BJ (cell line): ENCODE results near the gene LRRC73. TPM values are rescaled to one million over a fixed set of nuclear protein-coding genes. Genes with fewer than 3 reads are reported as not detected.

Experiments used
- CTCF ChIA-PET: fragments of 350-600 bp; formaldehyde crosslinking; extraction: SDS; loops from one replicate; lab custom pipeline; 2021; ENCODE audit warnings: antibody characterized with exemption, inconsistent platforms; lab: Yijun Ruan, JAX
- POLR2A ChIA-PET: fragments of 300-600 bp; sonication (Branson Sonifier 250); formaldehyde crosslinking; extraction: SDS; loops from one replicate; lab custom pipeline; 2021; ENCODE audit warnings: antibody characterized with exemption; lab: Charles Lee
- DNase-seq: peaks from one replicate; pipeline ENCODE4 v3.0.0-alpha.2; 2011; ENCODE audit warnings: low read depth
- H3K27me3 ChIP-seq: 2 replicates; pipeline ENCODE4 v1.6.0; 2011; ENCODE audit warnings: low read length; ENCODE audit not compliant: control insufficient read depth, insufficient read depth
- H3K36me3 ChIP-seq: 2 replicates; pipeline ENCODE4 v1.5.1; 2011; ENCODE audit warnings: low read length; ENCODE audit not compliant: control insufficient read depth, insufficient read depth
- H3K4me3 ChIP-seq: 2 replicates; pipeline ENCODE4 v1.5.1; 2011; ENCODE audit warnings: low read depth, mild to moderate bottlenecking, control low read depth, low read length
- polyA plus RNA-seq: library from polyadenylated mRNA; depleted of rRNA; stranded (reverse); fragments of >200 nt; gene quantifications from 2 replicates; pipeline ENCODE4 v1.2.3, GENCODE V29; 2011
- TF ChIP-seq, protein P1 (sequence below): IDR thresholded peaks from 2 replicates; pipeline ENCODE4 v1.5.1; 2011; ENCODE audit warnings: low read depth, mild to moderate bottlenecking, control low read depth, inconsistent platforms, low read length, moderate library complexity; ENCODE audit not compliant: insufficient read depth

LRRC73 gene
- polyA plus RNA-seq, 1 experiment: 0.33 TPM

DNA sequence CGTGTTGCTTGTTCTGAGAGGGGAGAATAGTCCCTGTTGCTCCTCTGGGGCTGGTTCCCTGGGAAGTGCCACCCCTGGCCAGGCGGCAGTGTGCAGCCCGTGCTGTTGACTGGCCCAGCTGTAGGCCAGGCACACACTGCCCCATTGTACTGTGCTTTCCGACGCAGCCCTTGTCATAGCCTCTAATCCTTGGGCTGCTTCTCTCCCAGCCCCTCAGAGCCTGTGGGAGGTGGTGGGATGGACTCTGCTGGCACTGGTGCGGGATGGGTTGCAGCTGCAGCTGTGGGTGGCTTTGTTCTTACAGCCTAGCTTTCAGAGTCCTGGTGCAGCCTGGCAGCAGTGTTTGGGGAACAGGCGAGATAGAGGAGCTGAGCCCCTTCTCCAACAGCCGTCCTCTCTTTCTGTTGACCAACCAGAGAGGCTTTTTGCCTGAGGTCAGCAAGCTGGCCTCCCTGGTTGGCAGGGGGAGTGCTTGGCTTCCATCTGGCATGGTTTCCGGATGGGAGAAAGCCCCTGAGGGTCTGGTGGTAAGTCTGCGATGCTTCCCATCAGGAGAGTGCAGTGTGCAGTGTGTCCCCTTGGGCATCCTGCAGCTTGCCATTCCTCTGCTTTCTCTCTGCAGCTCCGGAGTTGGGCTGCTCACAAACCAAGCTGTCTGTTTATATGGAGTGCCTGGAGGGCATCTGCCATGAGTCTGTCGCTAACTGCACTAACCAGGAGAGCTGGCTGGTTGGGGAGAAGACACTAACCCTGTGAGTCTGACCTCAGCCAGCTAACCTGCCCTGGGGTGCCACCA, 20.7 kb downstream of the LRRC73 start:
- ChIA-PET POLR2A (no interaction called here), CTCF (interaction anchor here (1.0 to 9.9 kb wide), 4 partner anchors 10 to 560 kb away, joined by 3 to 136 read pairs (median 4); partner anchors contain the start of genes CNPY3 and LRRC73)
- DNase-seq: no peak

DNA sequence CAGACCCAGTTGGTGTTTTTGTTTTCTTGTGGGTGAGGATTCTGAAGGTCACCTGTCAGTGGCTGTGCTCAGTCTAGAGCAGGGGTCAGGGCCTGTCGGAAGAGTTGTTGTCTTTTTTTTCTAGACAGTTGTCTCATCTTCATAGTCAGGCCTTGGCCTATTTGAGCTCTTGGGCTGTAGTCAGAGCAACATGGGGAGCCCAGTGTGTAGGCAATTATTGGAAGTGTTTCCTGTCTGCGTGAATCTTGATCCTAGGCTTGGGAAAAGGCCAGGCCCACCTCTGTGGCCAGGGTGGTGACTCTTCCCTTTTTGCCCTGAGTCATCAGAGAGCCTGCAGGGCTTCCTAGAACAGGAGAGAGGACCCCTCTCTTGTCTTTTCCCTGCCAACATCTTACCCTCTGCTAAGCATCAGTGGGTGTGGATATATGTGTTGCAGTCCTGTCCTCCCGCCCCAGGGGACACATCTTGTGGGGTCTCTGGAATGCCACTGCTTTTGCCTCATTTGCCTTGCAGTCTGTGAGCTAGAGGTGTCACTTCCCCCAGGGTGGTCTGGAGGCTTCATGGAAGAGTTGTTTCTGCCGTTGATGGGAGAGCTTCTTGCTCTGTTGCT, 21.4 kb downstream of the LRRC73 start:
- no peak for DNase-seq
- ChIA-PET CTCF (interaction anchor here (1.0 to 9.9 kb wide), 4 partner anchors 18 to 559 kb away, joined by 3 to 136 read pairs (median 6); partner anchors contain the start of genes CNPY3 and LRRC73), POLR2A (no interaction called here)
- Histone ChIP-seq H3K36me3 (peaks cover 2% of the 10 kb centered on the region; the same call in 1 of the 2 replicates), H3K4me3 (no peak overlapping the region), H3K27me3 (no peaks in the 10 kb centered on the region)
- TF ChIP-seq, protein P1, sequence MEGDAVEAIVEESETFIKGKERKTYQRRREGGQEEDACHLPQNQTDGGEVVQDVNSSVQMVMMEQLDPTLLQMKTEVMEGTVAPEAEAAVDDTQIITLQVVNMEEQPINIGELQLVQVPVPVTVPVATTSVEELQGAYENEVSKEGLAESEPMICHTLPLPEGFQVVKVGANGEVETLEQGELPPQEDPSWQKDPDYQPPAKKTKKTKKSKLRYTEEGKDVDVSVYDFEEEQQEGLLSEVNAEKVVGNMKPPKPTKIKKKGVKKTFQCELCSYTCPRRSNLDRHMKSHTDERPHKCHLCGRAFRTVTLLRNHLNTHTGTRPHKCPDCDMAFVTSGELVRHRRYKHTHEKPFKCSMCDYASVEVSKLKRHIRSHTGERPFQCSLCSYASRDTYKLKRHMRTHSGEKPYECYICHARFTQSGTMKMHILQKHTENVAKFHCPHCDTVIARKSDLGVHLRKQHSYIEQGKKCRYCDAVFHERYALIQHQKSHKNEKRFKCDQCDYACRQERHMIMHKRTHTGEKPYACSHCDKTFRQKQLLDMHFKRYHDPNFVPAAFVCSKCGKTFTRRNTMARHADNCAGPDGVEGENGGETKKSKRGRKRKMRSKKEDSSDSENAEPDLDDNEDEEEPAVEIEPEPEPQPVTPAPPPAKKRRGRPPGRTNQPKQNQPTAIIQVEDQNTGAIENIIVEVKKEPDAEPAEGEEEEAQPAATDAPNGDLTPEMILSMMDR: no peak

More for the DNA sequence above, 20.7 kb downstream of the LRRC73 start:
- no peak overlapping the region for H3K4me3 ChIP-seq
- TF ChIP-seq, protein P1: no peak
- H3K36me3 ChIP-seq: peaks cover 2% of the 10 kb centered on the region; the same call in 1 of the 2 replicates
- no peaks in the 10 kb centered on the region for H3K27me3 ChIP-seq

DNA sequence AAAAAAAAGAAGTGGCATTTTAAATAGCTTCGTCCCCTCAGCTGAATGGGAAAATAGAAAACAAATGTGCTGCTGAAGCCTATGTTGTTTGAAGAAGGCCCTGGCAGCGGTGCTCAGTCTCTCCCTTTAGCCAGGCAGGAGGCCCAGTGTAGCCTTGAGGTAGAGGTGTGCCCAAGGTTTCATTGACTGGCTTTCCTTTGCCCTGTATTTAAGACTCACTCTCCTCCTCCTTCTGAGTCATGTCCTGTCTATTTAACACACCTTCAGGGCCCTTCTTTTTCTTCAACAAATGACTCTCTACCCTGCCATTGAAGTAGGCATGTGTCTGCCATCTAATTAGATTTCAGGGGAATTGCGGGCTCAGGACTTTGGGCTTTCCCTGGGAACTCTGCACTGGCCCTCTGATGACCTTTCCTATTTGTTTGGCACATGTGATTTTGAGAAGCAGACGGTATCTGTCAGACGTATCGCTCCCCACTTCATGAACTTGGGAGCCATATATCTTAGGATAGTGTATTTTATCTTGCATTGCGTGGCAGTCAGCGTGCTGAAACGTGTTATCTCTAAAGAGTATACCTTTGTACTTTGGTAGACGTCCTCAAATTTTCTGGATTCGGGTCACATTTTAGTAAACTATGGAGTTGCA, 28.4 kb downstream of the LRRC73 start:
- POLR2A ChIA-PET: no interaction called here
- DNase-seq: no peak
- TF ChIP-seq, protein P1: no peak
- CTCF ChIA-PET: no interaction called here
- peaks cover 1% of the 10 kb centered on the region; the same call in 1 of the 2 replicates for H3K36me3 ChIP-seq
- no peak overlapping the region for H3K4me3 ChIP-seq
- H3K27me3 ChIP-seq: no peaks in the 10 kb centered on the region

DNA sequence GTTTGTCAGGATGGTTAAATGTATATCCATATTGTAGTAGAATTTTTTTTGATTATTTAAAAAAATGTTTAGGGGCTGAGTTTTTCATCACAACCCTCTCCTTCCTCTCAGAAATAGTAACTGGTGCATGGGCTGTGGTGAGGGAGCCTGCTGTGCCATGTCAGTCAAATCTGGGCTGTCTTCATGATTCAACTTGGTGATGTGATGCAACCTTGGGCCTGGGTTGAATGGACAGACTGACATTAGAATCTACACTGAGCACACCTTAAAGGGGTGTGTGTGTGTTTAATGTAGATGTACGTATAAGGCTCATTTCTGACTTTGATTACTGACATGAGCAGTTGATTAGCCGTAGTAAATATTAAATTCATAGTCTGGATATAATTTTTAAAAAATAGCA, 29.1 kb downstream of the LRRC73 start:
- Histone ChIP-seq H3K27me3 (no peaks in the 10 kb centered on the region), H3K4me3 (no peak overlapping the region), H3K36me3 (peaks cover 1% of the 10 kb centered on the region; the same call in 1 of the 2 replicates)
- TF ChIP-seq, protein P1: no peak
- ChIA-PET CTCF (interaction anchor here (1.0 to 1.2 kb wide), 2 partner anchors 12 to 15 kb away, joined by 4 to 5 read pairs; no protein-coding TSS in a partner anchor), POLR2A (no interaction called here)
- DNase-seq: no peak
